B cell (primary cell): ENCODE measurements around the gene ITGB7.

Experiments
- CTCF ChIP-seq: fragments of 200-600 bp; IDR thresholded peaks from one replicate; pipeline ENCODE4 v1.8.0; 2022; ENCODE audit warnings: antibody characterized with exemption, mild to moderate bottlenecking
- EZH2 ChIP-seq: IDR thresholded peaks from 2 replicates; pipeline ENCODE4 v1.6.1; 2012; ENCODE audit warnings: borderline replicate concordance, low read depth, mild to moderate bottlenecking, moderate library complexity, low read length; ENCODE audit not compliant: insufficient read depth, poor library complexity, severe bottlenecking

GRCh38 chr12:53179687-53180219 lies 27.3 kb downstream of the ITGB7 start:
- TF ChIP-seq CTCF (no peak), EZH2 (no peak)
